ENCODE measurements around the gene PRSS53. TPM values are rescaled to one million over a fixed set of nuclear protein-coding genes. Genes with fewer than 3 reads are reported as not detected.

PRSS53 gene
- total and polyA plus RNA-seq, 5 experiments from 2014 or later, result 0.49 to 11.4 (median 0.54) TPM

DNA sequence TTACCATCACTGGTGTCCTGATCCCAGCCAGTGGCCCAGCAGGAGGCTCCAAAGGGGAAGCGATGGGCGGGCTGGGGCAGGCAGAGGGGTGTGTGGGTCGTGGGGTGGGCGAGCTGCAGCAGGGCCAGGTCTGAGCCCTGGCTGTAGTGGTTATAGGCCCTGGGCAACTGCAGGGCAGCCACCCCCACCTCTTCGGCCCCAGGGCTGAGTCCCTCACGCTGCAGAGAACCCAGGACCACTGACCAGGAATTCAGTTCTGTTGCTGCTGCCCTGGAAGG is 2.2 kb downstream of the PRSS53 start:
- POLR2A ChIA-PET, result no interaction called here
- Mint-ChIP-seq H3K36me3 (peaks cover 0 to 37% (median 0%) of the 10 kb centered on the region in 3 donors), H3K9me3 (no peaks in the 10 kb centered on the region), H3K4me3 (no peak overlapping the region), H3K4me1 (peaks cover 5 to 22% (median 10%) of the 10 kb centered on the region in 4 donors), H3K27ac (no peak overlapping the region), H3K27me3 (no peaks in the 10 kb centered on the region)
- DNase-seq (no peak), ATAC-seq (no peak)

DNA sequence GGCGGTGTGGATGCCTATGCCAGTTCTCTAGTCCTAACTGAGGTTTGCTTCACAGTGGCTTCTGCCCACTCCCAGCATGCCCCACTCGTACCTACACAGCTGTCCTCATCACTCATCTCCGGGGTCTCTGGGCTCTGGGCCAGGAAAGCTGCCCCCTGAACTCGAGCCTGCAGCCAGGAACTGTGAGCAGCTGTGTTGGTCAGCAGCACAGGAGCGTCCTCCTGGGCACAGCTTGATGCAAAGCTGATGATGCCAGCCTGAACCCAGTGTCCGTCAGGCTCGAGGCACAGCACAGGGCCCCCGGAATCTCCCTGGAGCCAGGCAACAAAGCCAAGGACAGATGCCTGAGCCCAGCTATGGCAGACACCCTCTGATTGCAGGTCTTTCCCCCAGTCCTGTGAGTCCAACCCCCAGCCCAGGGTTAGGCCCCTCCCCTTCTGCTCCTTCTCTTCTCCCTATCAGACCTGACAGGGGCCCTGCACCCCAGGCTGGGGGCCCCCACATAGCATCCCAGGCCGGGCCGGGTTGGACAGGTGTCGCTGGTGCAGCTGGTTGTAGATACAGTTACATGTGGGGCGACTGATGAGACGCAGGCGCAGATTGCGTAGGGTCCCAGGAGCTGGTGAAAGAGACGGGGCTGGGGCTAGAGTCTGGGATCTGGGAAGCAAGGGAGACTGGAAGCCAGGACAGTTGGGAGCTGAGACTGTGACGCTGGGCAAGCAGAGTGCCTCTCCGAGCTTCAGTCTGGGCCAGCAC is 2.7 kb downstream of the PRSS53 start:
- Mint-ChIP-seq H3K27me3 (no peaks in the 10 kb centered on the region), H3K4me1 (peaks cover 6 to 22% (median 11%) of the 10 kb centered on the region in 4 donors), H3K27ac (peak overlapping the region in 4 of 10 donors; percentile 24 to 64 (median 54)), H3K4me3 (no peak overlapping the region), H3K36me3 (peaks cover 0 to 37% (median 0%) of the 10 kb centered on the region in 3 donors), H3K9me3 (no peaks in the 10 kb centered on the region)
- DNase-seq (no peak), ATAC-seq (no peak)
- POLR2A ChIA-PET, result interaction anchor here (0.6 kb wide), 1 partner anchor 17 kb away, joined by 3 read pairs; no protein-coding TSS in a partner anchor

- Mint-ChIP-seq H3K27me3 (no peaks in the 10 kb centered on the region), H3K4me1 (peaks cover 9 to 25% (median 13%) of the 10 kb centered on the region in 4 donors), H3K27ac (peak overlapping the region in 4 of 10 donors; percentile 4 to 69 (median 34)), H3K36me3 (peaks cover 0 to 35% (median 0%) of the 10 kb centered on the region in 3 donors), H3K4me3 (no peak overlapping the region), H3K9me3 (no peaks in the 10 kb centered on the region)
- DNase-seq (no peak), ATAC-seq (no peak)
- POLR2A ChIA-PET, result interaction anchor here (0.6 kb wide), 1 partner anchor 16 kb away, joined by 3 read pairs; no protein-coding TSS in a partner anchor
Observed at GRCh38 chr16:31085411-31085810, 3.3 kb downstream of the PRSS53 start.

GRCh38 chr16:31084584-31085302 is 4.0 kb downstream of the PRSS53 start:
- DNase-seq (no peak), ATAC-seq (no peak)
- no peak overlapping the region for H3K27ac Mint-ChIP-seq
- H3K9me3 Mint-ChIP-seq, result no peaks in the 10 kb centered on the region
- no peak overlapping the region for H3K4me3 Mint-ChIP-seq
- POLR2A ChIA-PET, result interaction anchor here (0.6 kb wide), 1 partner anchor 11 kb away, joined by 3 read pairs; no protein-coding TSS in a partner anchor
- no peaks in the 10 kb centered on the region for H3K27me3 Mint-ChIP-seq
- H3K4me1 Mint-ChIP-seq, result peaks cover 9 to 27% (median 17%) of the 10 kb centered on the region in 4 donors
- peaks cover 0 to 37% (median 0%) of the 10 kb centered on the region in 3 donors for H3K36me3 Mint-ChIP-seq

GRCh38 chr16:31083981-31084380 is 4.8 kb downstream of the PRSS53 start:
- H3K27ac Mint-ChIP-seq, result peak overlapping the region in 1 of 10 donors; percentile 33

DNA sequence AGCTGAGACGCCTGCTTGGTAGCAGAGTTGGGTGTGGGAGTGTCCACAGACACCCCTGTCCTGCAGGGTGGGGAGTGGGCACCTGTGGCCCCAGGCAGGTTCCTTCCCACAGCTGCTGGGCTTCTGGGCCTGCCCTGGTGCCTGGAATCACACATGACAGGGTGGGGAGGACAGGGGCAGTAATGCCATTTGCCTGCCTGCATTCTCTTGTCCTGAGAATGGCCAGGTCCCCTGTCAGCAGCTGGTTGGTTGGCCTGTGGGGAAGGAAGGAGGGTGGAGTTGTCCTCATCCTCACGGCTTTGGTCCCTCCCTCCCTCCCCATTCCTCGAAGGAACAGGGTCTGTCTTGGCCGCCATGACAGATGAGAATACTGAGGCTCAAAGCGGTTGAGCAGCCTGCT is 5.2 kb downstream of the PRSS53 start:
- DNase-seq (no peak), ATAC-seq (no peak)
- Mint-ChIP-seq H3K27ac (peak overlapping the region in 2 of 10 donors; percentile 33 to 37), H3K27me3 (no peaks in the 10 kb centered on the region), H3K9me3 (no peaks in the 10 kb centered on the region), H3K4me3 (peak overlapping the region in 1 of 10 donors; percentile 4), H3K36me3 (peaks cover 0 to 46% (median 0%) of the 10 kb centered on the region in 3 donors), H3K4me1 (peaks cover 11 to 31% (median 24%) of the 10 kb centered on the region in 4 donors)
- POLR2A ChIA-PET, result no interaction called here

More at GRCh38 chr16:31083981-31084380, 4.8 kb downstream of the PRSS53 start:
- peaks cover 0 to 41% (median 0%) of the 10 kb centered on the region in 3 donors for H3K36me3 Mint-ChIP-seq
- DNase-seq, result no peak
- peaks cover 11 to 30% (median 23%) of the 10 kb centered on the region in 4 donors for H3K4me1 Mint-ChIP-seq
- no peaks in the 10 kb centered on the region for H3K27me3 Mint-ChIP-seq
- no peaks in the 10 kb centered on the region for H3K9me3 Mint-ChIP-seq
- ATAC-seq, result no peak
- H3K4me3 Mint-ChIP-seq, result peak overlapping the region in 1 of 10 donors; percentile 4
- POLR2A ChIA-PET, result interaction anchor here (0.6 kb wide), 1 partner anchor 12 kb away, joined by 3 read pairs; no protein-coding TSS in a partner anchor

- H3K9me3 Mint-ChIP-seq, result no peaks in the 10 kb centered on the region
- no peak for DNase-seq
- H3K36me3 Mint-ChIP-seq, result peaks cover 0 to 50% (median under 1%) of the 10 kb centered on the region in 3 donors
- no peak overlapping the region for H3K27ac Mint-ChIP-seq
- POLR2A ChIA-PET, result interaction anchor here (0.7 kb wide), 1 partner anchor 37 kb away, joined by 3 read pairs; no protein-coding TSS in a partner anchor
- H3K4me3 Mint-ChIP-seq, result no peak overlapping the region
- H3K27me3 Mint-ChIP-seq, result no peaks in the 10 kb centered on the region
- peaks cover 11 to 35% (median 26%) of the 10 kb centered on the region in 4 donors for H3K4me1 Mint-ChIP-seq
- ATAC-seq, result no peak
Observed at GRCh38 chr16:31083081-31083480, 5.7 kb downstream of the PRSS53 start.

GRCh38 chr16:31082368-31083045 is 6.2 kb downstream of the PRSS53 start:
- DNase-seq (peak in 1 of 10 donors; percentile 35), ATAC-seq (no peak)
- no peaks in the 10 kb centered on the region for H3K9me3 Mint-ChIP-seq
- H3K27me3 Mint-ChIP-seq, result no peaks in the 10 kb centered on the region
- peaks cover 0 to 56% (median 7%) of the 10 kb centered on the region in 3 donors for H3K36me3 Mint-ChIP-seq
- H3K4me1 Mint-ChIP-seq, result peaks cover 11 to 40% (median 29%) of the 10 kb centered on the region in 4 donors
- H3K4me3 Mint-ChIP-seq, result peak overlapping the region in 1 of 10 donors; percentile 11
- H3K27ac Mint-ChIP-seq, result peak overlapping the region in 6 of 10 donors; percentile 20 to 84 (median 69)
- POLR2A ChIA-PET, result interaction anchor here (0.6 to 0.7 kb wide), 2 partner anchors 38 to 393 kb away, joined by 3 read pairs; no protein-coding TSS in a partner anchor

GRCh38 chr16:31081428-31082351 is 7.1 kb downstream of the PRSS53 start:
- POLR2A ChIA-PET, result interaction anchor here (0.6 kb wide), 1 partner anchor 43 kb away, joined by 3 read pairs; no protein-coding TSS in a partner anchor

GRCh38 chr16:31080756-31081419 is 7.9 kb downstream of the PRSS53 start:
- H3K36me3 Mint-ChIP-seq, result peaks cover 0 to 62% (median 9%) of the 10 kb centered on the region in 3 donors
- no peak for ATAC-seq
- POLR2A ChIA-PET, result interaction anchor here (0.8 kb wide), 1 partner anchor 61 kb away, joined by 3 read pairs; no protein-coding TSS in a partner anchor
- no peak overlapping the region for H3K4me3 Mint-ChIP-seq
- no peaks in the 10 kb centered on the region for H3K27me3 Mint-ChIP-seq
- peaks cover 8 to 47% (median 35%) of the 10 kb centered on the region in 4 donors for H3K4me1 Mint-ChIP-seq
- H3K27ac Mint-ChIP-seq, result peak overlapping the region in 2 of 10 donors; percentile 7 to 51
- no peaks in the 10 kb centered on the region for H3K9me3 Mint-ChIP-seq
- peak in 1 of 10 donors; percentile 53 for DNase-seq

More at GRCh38 chr16:31081428-31082351, 7.1 kb downstream of the PRSS53 start:
- ATAC-seq, result no peak
- no peaks in the 10 kb centered on the region for H3K9me3 Mint-ChIP-seq
- H3K4me1 Mint-ChIP-seq, result peaks cover 11 to 41% (median 29%) of the 10 kb centered on the region in 4 donors
- H3K36me3 Mint-ChIP-seq, result peaks cover 0 to 61% (median 9%) of the 10 kb centered on the region in 3 donors
- H3K27ac Mint-ChIP-seq, result peak overlapping the region in 5 of 10 donors; percentile 63 to 84 (median 75)
- DNase-seq, result peak in 1 of 10 donors; percentile 47
- H3K4me3 Mint-ChIP-seq, result peak overlapping the region in 1 of 10 donors; percentile 11
- H3K27me3 Mint-ChIP-seq, result no peaks in the 10 kb centered on the region
